HepG2 (cell line): ENCODE measurements around the gene PRKCZ. TPM values are rescaled to one million over a fixed set of nuclear protein-coding genes. Genes with fewer than 3 reads are reported as not detected.
A peak's percentile ranks its signal among the peaks of the same experiment; 100 is the strongest.

Source experiments
- BHLHE40 ChIP-seq: IDR thresholded peaks from 2 replicates; pipeline ENCODE4 v1.6.1; 2011; ENCODE audit warnings: low read length, improper control_type of control experiment
- FOSL2 ChIP-seq: sonication (generic); formaldehyde crosslinking; IDR thresholded peaks from 2 replicates; pipeline ENCODE4 v1.4.0; 2020; ENCODE audit warnings: missing genetic modification reagents
- HIVEP1 ChIP-seq: sonication (generic); formaldehyde crosslinking; IDR thresholded peaks from 2 replicates; pipeline ENCODE4 v1.4.0; 2020; ENCODE audit warnings: mild to moderate bottlenecking, missing genetic modification reagents
- KIAA2018 ChIP-seq: sonication (generic); formaldehyde crosslinking; IDR thresholded peaks from 2 replicates; pipeline ENCODE4 v1.5.0; 2020; ENCODE audit warnings: mild to moderate bottlenecking, missing genetic modification reagents, borderline replicate concordance
- MLX ChIP-seq: IDR thresholded peaks from 2 replicates; pipeline ENCODE4 v1.6.1; 2016
- POLR2AphosphoS2 ChIP-seq: IDR thresholded peaks from 2 replicates; pipeline ENCODE4 v1.6.1; 2011; ENCODE audit warnings: low read depth, low read length, improper control_type of control experiment
- SIX1 ChIP-seq: sonication (generic); formaldehyde crosslinking; IDR thresholded peaks from 2 replicates; pipeline ENCODE4 v1.4.0; 2020; ENCODE audit warnings: missing genetic modification reagents, borderline replicate concordance
- SSRP1 ChIP-seq: IDR thresholded peaks from 2 replicates; pipeline ENCODE4 v1.6.1; 2016; ENCODE audit warnings: control low read depth
- TGIF2 ChIP-seq: IDR thresholded peaks from 2 replicates; pipeline ENCODE4 v1.6.1; 2016; ENCODE audit warnings: control low read depth, missing compliant biosample characterization
- ZNF788 ChIP-seq: sonication (generic); formaldehyde crosslinking; IDR thresholded peaks from 2 replicates; pipeline ENCODE4 v1.5.0; 2020; ENCODE audit warnings: mild to moderate bottlenecking, missing genetic modification reagents, borderline replicate concordance
- polyA plus RNA-seq, 8 experiments: library from polyadenylated mRNA; depleted of rRNA in 3 of 8; stranded (reverse) in 7 of 8; unstranded in 1 of 8; fragments of >200 nt; fragmentation: Illumina TruSeq in 4 of 8; extraction: Trizol in 4 of 8; gene quantifications; 2 replicates each; pipeline versions ENCODE4 v1.2.1 to v1.2.3, GENCODE V29; 2011 to 2016; ENCODE audit warnings: low read depth in 4 of 8, missing spikeins in 1 of 8, mixed read lengths in 1 of 8; ENCODE audit not compliant: insufficient read depth in 1 of 8
- total RNA-seq, 5 experiments: library from RNA; depleted of rRNA; stranded (reverse); fragments of >200 nt; fragmentation: Illumina TruSeq; extraction: Trizol; gene quantifications; 2 replicates each; pipeline ENCODE4 v1.2.3, GENCODE V29; 2016; ENCODE audit warnings: low read depth in 1 of 5
- TF ChIP-seq, protein P1 (sequence below): sonication (generic); formaldehyde crosslinking; IDR thresholded peaks from 2 replicates; pipeline ENCODE4 v1.5.1; 2020; ENCODE audit warnings: missing genetic modification reagents, mild to moderate bottlenecking, borderline replicate concordance
- TF ChIP-seq, protein P2 (sequence below): sonication (generic); formaldehyde crosslinking; IDR thresholded peaks from 2 replicates; pipeline ENCODE4 v1.4.0; 2020; ENCODE audit warnings: mild to moderate bottlenecking, missing genetic modification reagents
- TF ChIP-seq, protein P3 (sequence below): sonication (generic); formaldehyde crosslinking; IDR thresholded peaks from 2 replicates; pipeline ENCODE4 v1.4.0; 2020; ENCODE audit warnings: mild to moderate bottlenecking, missing genetic modification reagents
- TF ChIP-seq, protein P4 (sequence below): sonication (generic); formaldehyde crosslinking; IDR thresholded peaks from 2 replicates; pipeline ENCODE4 v1.4.0; 2020; ENCODE audit warnings: mild to moderate bottlenecking, missing genetic modification reagents

PRKCZ gene
- total and polyA plus RNA-seq, 2 of the 13 experiments (the other 11 are each of a cell fraction or from before 2014, with no cell fraction given): 34.7 to 85.2 TPM

DNA sequence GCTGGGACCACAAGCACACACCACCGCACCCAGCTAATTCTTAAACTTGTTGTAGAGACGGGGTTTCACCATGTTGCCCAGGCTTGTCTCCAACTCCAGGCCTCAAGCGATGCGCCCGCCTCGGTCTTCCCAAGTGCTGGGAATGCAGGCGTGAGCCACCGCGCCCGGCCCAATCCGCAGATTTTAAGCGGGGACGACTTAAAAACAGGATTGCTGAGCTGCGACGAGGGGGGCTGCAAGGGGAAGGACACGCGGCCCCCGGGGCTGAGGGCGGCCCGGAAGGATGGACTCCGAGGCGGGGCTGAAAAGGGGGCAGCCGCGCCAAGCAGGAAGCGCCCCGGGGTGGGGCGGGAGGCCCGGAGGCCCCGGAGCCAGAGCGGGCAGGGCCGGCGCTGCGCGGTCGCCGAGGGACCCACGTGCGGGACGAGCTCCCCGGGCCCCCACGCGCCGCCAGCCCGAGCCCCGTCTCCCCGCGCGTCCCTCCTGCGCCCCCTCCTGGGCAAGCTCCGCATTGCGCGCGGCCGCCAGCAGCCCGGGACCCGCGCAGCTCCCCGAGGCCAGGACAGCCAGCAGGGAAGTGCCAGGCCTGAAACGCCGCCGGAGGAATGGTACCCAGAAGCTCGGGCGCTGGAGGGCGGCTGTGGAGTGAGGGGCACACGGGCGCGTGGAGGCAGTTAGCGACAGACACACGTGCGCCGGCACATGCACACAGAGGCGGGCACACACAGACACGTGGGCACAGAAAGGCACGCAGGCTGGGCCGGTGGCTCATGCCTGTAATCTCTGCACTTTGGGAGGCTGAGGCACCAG, 5.5 kb upstream of the PRKCZ start (continued):
- TF ChIP-seq BHLHE40 (no peak), POLR2AphosphoS2 (no peak), SIX1 (no peak), MLX (CRISPR knock-in tag) (no peak), KIAA2018 (CRISPR knock-in tag) (no peak), SSRP1 (CRISPR knock-in tag) (no peak), TGIF2 (no peak), FOSL2 (CRISPR knock-in tag) (no peak), ZNF788 (CRISPR knock-in tag) (no peak; the same call in 1 of the 2 replicates), HIVEP1 (0 out of 2 replicates have a peak, but pooled peaks have one; percentile 26)
- TF ChIP-seq, protein P1, sequence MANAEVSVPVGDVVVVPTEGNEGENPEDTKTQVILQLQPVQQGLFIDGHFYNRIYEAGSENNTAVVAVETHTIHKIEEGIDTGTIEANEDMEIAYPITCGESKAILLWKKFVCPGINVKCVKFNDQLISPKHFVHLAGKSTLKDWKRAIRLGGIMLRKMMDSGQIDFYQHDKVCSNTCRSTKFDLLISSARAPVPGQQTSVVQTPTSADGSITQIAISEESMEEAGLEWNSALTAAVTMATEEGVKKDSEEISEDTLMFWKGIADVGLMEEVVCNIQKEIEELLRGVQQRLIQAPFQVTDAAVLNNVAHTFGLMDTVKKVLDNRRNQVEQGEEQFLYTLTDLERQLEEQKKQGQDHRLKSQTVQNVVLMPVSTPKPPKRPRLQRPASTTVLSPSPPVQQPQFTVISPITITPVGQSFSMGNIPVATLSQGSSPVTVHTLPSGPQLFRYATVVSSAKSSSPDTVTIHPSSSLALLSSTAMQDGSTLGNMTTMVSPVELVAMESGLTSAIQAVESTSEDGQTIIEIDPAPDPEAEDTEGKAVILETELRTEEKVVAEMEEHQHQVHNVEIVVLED (CRISPR knock-in tag): no peak
- TF ChIP-seq, protein P2, sequence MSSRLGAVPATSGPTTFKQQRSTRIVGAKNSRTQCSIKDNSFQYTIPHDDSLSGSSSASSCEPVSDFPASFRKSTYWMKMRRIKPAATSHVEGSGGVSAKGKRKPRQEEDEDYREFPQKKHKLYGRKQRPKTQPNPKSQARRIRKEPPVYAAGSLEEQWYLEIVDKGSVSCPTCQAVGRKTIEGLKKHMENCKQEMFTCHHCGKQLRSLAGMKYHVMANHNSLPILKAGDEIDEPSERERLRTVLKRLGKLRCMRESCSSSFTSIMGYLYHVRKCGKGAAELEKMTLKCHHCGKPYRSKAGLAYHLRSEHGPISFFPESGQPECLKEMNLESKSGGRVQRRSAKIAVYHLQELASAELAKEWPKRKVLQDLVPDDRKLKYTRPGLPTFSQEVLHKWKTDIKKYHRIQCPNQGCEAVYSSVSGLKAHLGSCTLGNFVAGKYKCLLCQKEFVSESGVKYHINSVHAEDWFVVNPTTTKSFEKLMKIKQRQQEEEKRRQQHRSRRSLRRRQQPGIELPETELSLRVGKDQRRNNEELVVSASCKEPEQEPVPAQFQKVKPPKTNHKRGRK (CRISPR knock-in tag): no peak
- TF ChIP-seq, protein P3, sequence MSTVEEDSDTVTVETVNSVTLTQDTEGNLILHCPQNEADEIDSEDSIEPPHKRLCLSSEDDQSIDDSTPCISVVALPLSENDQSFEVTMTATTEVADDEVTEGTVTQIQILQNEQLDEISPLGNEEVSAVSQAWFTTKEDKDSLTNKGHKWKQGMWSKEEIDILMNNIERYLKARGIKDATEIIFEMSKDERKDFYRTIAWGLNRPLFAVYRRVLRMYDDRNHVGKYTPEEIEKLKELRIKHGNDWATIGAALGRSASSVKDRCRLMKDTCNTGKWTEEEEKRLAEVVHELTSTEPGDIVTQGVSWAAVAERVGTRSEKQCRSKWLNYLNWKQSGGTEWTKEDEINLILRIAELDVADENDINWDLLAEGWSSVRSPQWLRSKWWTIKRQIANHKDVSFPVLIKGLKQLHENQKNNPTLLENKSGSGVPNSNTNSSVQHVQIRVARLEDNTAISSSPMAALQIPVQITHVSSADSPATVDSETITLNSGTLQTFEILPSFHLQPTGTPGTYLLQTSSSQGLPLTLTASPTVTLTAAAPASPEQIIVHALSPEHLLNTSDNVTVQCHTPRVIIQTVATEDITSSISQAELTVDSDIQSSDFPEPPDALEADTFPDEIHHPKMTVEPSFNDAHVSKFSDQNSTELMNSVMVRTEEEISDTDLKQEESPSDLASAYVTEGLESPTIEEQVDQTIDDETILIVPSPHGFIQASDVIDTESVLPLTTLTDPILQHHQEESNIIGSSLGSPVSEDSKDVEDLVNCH (CRISPR knock-in tag): no peak
- TF ChIP-seq, protein P4, sequence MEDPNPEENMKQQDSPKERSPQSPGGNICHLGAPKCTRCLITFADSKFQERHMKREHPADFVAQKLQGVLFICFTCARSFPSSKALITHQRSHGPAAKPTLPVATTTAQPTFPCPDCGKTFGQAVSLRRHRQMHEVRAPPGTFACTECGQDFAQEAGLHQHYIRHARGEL (CRISPR knock-in tag): no peak
